Measurements from ENCODE around the gene KCNG4.

Gene KCNG4

GRCh38 chr16:84190731-84191388, 49.0 kb downstream of the KCNG4 start, which contains the start of gene ADAD2:
Gene ADAD2, plus strand, starts transcription at chr16:84191157. Its CDS starts 74 bp downstream, at chr16:84191231.
- ChIA-PET POLR2A (no interaction called here), CTCF (interaction anchor here (0.7 to 1.3 kb wide), 3 partner anchors 15 to 153 kb away, joined by 3 to 5 read pairs (median 4); no protein-coding TSS in a partner anchor)
- H3K4me3 ChIP-seq (ENCODE audit: low read depth, low read length) = no peak within 1 kb of the TSS
- no peak for TF ChIP-seq CTCF (IDR thresholded peaks at IDR 0.05; ENCODE audit: insufficient read depth, low read length, missing control alignments)
- DNase-seq (ENCODE audit: low read depth, low spot score) = no peak

DNA sequence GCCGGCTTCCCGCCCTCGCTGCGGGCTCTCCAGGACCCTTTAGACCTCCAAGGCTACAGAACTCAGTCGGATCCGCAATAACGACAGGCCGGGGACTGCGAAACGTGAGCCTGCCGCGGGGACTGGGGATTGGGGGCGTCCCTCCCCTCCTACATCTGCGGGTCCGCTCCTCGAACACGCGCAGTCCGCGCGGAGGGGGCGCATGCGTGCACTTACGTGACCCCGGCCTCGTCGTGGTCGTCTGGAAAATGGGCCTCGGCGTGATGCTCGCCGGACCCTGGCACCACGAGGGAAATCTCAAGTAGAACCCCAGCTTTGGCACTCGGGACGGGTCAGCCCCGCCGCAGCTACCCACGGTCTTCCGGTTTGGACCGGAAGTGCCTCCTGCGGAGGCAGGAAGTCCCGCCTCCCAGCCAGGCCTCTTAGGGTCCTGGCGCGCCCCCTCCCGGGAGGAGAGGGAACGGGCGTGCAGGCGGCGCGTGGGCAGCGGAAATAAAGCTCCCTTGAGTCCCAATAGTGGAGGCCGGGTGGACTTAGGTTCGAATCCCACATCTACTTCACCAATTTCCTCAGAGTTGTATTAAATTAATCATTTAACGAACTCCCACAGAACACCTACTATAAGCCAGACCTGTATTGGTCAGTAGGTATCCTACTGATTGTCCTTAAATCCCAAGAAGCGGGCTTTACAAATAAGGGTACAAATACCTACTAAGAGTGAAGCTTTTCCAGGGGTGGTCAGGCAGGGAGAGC, 53.0 kb downstream of the KCNG4 start, which contains the start of gene TAF1C:
TAF1C (minus strand) TSS at position 373 of the 753 bp plus-strand sequence. CDS start 2,069 bp downstream, outside the sequence.
- TF ChIP-seq CTCF (IDR thresholded peaks at IDR 0.05; ENCODE audit: insufficient read depth, low read length, missing control alignments) = peak; percentile 99
- peak; percentile 68 for DNase-seq (ENCODE audit: low read depth, low spot score)
- CTCF ChIA-PET = interaction anchor here (0.5 to 6.4 kb wide), 57 partner anchors 10 to 429 kb away, joined by 3 to 116 read pairs (median 4); partner anchors contain the start of genes DNAAF1, HSDL1 and MBTPS1
- POLR2A ChIA-PET = interaction anchor here (0.7 to 1.2 kb wide), 2 partner anchors 10 kb away, joined by 5 to 10 read pairs; no protein-coding TSS in a partner anchor
- H3K4me3 ChIP-seq (ENCODE audit: low read depth, low read length) = peak within 1 kb of the TSS; percentile 89

DNA sequence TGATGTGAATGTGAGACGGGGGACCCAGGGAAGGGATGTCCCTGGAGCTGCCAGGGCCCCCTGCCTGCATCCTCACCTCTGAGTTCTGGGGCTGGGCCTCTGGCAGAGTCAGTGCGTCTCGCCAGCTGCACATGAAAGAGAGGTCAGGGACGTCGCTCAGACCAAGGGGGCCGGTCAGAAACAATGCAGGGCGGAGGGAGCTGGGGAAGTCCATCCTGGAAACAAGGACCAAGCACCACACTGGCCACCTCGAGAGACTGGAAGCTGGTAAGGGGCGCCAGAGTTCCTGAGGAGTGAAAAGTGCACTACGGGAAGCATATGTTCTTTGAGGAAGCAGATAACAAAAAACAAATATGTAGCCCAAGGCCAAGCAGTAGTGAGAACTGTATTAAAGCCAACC, 55.0 kb downstream of the KCNG4 start:
- ChIA-PET CTCF (interaction anchor here (1.1 to 6.4 kb wide), 5 partner anchors 9 to 299 kb away, joined by 3 to 116 read pairs (median 4); no protein-coding TSS in a partner anchor), POLR2A (no interaction called here)
- DNase-seq (ENCODE audit: low read depth, low spot score) = no peak
- no peak for TF ChIP-seq CTCF (IDR thresholded peaks at IDR 0.05; ENCODE audit: insufficient read depth, low read length, missing control alignments)
- no peak overlapping the region for H3K4me3 ChIP-seq (ENCODE audit: low read depth, low read length)

GRCh38 chr16:84183911-84184591, 55.8 kb downstream of the KCNG4 start:
- no peak for DNase-seq (ENCODE audit: low read depth, low spot score)
- CTCF ChIA-PET = interaction anchor here (1.0 to 6.4 kb wide), 7 partner anchors 8 to 497 kb away, joined by 3 to 116 read pairs (median 4); no protein-coding TSS in a partner anchor
- no peak overlapping the region for H3K4me3 ChIP-seq (ENCODE audit: low read depth, low read length)
- TF ChIP-seq CTCF (IDR thresholded peaks at IDR 0.05; ENCODE audit: insufficient read depth, low read length, missing control alignments) = no peak
- POLR2A ChIA-PET = no interaction called here

GRCh38 chr16:84183572-84183875, 56.3 kb downstream of the KCNG4 start:
- ChIA-PET POLR2A (no interaction called here), CTCF (interaction anchor here (1.0 to 6.4 kb wide), 5 partner anchors 8 to 497 kb away, joined by 3 to 116 read pairs (median 4); no protein-coding TSS in a partner anchor)
- H3K4me3 ChIP-seq (ENCODE audit: low read depth, low read length) = no peak overlapping the region
- no peak for TF ChIP-seq CTCF (IDR thresholded peaks at IDR 0.05; ENCODE audit: insufficient read depth, low read length, missing control alignments)
- no peak for DNase-seq (ENCODE audit: low read depth, low spot score)

All from AG04449 (cell line).